ENCODE measurements around the gene OPN1SW. TPM values are rescaled to one million over a fixed set of nuclear protein-coding genes. Genes with fewer than 3 reads are reported as not detected.
A peak's percentile ranks its signal among the peaks of the same experiment; 100 is the strongest.

Gene OPN1SW
- total and polyA plus RNA-seq, 9 of the 15 experiments (the other 6 are each of a cell fraction or from before 2014, with no cell fraction given), result 0.84 to 1.0 TPM; not detected in 7

- no peak for TF ChIP-seq NELFE (IDR thresholded peaks at IDR 0.05; ENCODE audit: insufficient read depth, insufficient read length)
- TF ChIP-seq CBX5 (IDR thresholded peaks at IDR 0.05; ENCODE audit: borderline replicate concordance, low read depth), result no peak
- TF ChIP-seq RFX1 (IDR thresholded peaks at IDR 0.05), result peak; percentile 22; the same call in 1 of the 2 replicates
- TF ChIP-seq ZBTB2 (IDR thresholded peaks at IDR 0.05), result peak; percentile 86; the same call in 1 of the 2 replicates
- no peak for TF ChIP-seq CEBPZ (IDR thresholded peaks at IDR 0.05; ENCODE audit: borderline replicate concordance, low read depth, low read length)
- TF ChIP-seq ZBTB9 (CRISPR knock-in tag; IDR thresholded peaks at IDR 0.05), result peak; percentile 77; the same call in 1 of the 2 replicates
- peak; percentile 52; the same call in 1 of the 2 replicates for TF ChIP-seq TEAD4 (IDR thresholded peaks at IDR 0.05; ENCODE audit: low read length)
- TF ChIP-seq TEAD4 (CRISPR knock-in tag; IDR thresholded peaks at IDR 0.05; ENCODE audit: borderline replicate concordance), result no peak
- peak; percentile 61 for TF ChIP-seq SMAD4 (CRISPR knock-in tag; conservative IDR thresholded peaks at IDR 0.05)
- no peak for TF ChIP-seq MAFF (IDR thresholded peaks at IDR 0.05; ENCODE audit: low read length)
- TF ChIP-seq ZEB2 (IDR thresholded peaks at IDR 0.05), result peak; percentile 63; the same call in 1 of the 2 replicates
- TF ChIP-seq EZH2 (IDR thresholded peaks at IDR 0.05; ENCODE audit: borderline replicate concordance, low read depth, low read length), result no peak
- peak; percentile 49 for TF ChIP-seq CBFA2T3 (IDR thresholded peaks at IDR 0.05)
- no peak for TF ChIP-seq ZNF146 (CRISPR knock-in tag; IDR thresholded peaks at IDR 0.05; ENCODE audit: unreplicated experiment)
- TF ChIP-seq ZNF12 (CRISPR knock-in tag; IDR thresholded peaks at IDR 0.05), result no peak; the same call in 1 of the 2 replicates
- TF ChIP-seq THRB (CRISPR knock-in tag; conservative IDR thresholded peaks at IDR 0.05), result peak; percentile 36; the same call in 1 of the 2 replicates
- peak in 1 of 2 experiments; percentile 36; a peak in 2 of 4 replicates for TF ChIP-seq RAD21 (CRISPR knock-in tag; conservative IDR thresholded peaks at IDR 0.05 in 1 of 2, IDR thresholded peaks at IDR 0.05 in 1 of 2)
- no peak; the same call in 1 of the 2 replicates for TF ChIP-seq THRAP3 (IDR thresholded peaks at IDR 0.05; ENCODE audit: borderline replicate concordance)
Observed at GRCh38 chr7:128738570-128739047, 37.0 kb downstream of the OPN1SW start (continued).

Measured in K562 (cell line).